Measurements from ENCODE around the gene RAD51B.
A peak's percentile ranks its signal among the peaks of the same experiment; 100 is the strongest.
"Not testable (repeated sequence)": the region's sequence is repeated elsewhere in the genome, so short reads cannot be mapped to it uniquely, and the experiment has no call there.

RAD51B gene

DNA sequence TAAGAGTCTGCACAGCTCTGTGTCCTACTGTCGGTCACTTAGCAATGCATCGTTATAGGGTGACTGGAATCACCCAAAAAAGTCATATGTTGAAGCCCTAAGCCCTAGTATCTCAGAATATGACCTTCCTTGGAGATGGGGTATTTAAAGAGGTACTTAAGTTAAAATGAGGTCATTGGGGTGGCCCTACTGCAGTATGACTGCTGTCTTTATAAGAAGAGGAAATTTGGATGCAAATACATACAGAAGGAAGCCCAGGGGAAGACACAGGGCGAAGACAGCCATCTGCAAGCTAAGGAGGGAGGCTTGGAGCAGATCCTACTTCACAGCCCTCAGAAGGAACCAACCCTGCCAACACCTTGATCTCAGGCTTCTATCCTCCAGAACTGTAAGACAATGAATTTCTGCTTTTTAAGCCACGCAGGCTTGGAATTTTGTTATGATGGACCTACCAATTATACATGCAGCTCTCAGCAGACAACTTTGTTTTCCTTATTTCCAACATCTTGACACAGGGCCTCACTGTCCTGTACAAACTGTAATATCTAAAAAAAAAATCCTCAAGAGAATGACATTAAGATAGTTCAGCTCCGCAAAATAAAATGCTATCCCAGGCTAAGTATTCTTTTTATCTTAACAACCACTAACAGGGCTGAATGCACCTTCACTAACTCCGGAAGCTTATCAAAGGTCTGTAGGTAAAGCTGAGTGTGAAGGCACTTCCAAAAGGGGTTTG is 932.9 kb downstream of the RAD51B start:
- no peak for DNase-seq

DNA sequence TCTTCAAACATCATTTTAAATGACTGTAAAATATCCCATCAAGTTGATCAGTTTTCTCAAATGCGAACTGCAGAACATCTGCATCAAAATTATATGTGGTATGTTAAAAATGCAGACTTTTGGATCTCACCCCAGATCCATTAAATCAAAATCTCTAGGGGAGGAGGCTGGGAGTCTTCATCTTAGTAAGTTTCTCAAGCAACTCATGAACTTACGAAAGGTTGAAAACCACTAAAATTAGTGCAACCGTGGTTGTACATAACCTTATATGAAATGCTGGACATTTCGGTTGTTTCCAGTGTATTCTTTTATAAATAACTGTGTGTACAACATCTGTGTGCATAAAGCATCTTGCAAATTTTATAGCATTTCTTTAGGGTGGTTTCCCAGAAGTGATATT is 934.1 kb downstream of the RAD51B start:
- DNase-seq: no peak

DNA sequence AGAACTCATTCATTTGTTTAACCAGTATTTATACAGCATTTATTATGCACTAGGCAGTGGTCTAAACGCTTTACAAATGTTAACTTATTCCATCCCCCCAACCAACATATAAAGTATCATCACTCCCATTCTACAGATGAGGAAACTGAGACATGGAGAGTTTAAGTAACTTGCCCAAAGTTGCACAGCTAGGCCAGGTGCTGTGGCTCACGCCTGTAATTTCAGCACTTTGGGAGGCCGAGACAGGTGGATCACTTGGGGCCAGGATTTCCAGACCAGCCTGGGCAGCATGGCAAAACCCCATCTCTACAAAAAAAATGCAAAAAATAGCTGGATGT is 935.4 kb downstream of the RAD51B start:
- no peak for DNase-seq

DNA sequence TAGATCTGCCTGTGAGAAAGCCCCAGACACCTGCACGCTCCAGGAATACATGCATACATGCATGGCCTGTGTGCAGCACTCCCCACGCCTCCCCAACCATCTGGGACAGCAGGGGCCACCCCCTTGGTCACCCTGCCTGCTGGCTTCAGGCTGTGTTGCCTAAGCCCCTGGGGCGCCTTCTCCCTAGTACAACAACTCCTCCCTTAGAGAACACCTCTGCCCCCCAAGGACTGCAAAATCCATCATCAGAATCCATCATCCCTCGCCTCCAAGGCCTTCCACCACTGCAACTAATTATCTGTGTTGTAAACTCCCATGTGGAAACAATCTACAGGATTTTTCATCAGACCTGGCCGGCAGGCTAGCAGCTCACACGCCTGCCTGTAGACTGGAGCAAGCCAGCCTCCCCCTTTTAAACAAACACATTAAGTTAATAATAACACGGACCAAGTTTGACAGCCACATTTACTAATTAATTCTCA is 936.5 kb downstream of the RAD51B start:
- no peak for DNase-seq

DNA sequence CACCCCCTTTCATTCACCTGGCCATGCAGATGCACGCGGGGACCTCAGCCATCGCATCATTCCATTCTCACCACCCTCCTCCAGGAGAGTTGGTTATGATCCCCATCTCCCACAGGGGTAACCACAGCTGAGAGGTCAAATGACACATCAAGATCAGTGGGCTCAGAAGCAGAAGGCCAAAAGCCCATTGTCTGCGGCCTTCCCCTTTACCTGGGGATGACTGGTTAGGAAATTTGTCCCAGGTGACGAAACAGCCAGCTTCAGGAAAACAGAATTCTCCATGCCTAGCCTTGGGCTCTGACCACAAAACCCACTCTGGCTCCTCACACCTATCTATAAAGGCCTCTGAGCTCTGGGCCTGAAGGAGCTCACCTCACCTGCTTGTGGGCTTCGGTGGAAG is 937.2 kb downstream of the RAD51B start:
- DNase-seq: no peak

DNA sequence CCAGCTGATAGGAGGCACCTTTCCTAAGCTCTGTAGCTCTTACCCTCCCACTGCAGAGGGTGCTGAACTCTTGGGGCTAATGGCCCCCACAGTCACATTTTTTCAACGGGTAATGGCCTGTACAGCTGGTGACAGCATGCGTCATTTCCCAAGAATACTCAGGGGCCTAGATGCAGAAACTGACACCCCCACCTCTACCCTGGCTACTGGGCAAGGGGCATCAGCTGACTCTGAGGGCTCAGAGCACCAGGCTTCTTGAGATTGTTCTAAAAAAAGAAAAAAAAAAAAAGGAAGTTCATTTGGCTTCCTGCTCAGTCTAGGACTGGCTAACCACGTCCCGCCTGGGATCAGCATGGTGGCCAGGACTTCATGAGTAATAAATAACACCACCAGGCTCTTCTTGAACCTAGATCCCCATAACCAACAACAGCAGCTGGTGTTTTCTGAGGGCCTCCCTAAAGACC is 938.1 kb downstream of the RAD51B start:
- DNase-seq: peak; percentile 40

DNA sequence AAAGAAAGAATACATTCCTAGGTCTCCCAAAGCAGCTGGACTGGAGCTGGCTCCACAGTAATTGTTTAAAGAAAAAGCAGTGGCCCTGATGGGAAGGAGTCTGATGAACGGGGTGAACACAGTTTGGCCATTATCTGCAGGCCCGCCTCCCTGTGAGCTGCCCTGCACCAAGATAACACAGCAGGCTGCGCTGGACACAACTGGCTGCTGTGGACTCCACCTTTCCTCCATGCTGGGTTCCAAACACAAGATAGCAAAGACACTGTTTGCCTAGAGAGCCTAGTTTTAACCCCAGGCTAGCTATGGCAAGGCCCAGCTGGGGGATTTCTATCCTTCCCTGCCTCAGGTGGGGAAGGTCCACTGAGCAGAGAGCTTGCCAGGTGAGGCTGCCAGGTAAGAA is 938.7 kb downstream of the RAD51B start:
- DNase-seq: no peak

DNA sequence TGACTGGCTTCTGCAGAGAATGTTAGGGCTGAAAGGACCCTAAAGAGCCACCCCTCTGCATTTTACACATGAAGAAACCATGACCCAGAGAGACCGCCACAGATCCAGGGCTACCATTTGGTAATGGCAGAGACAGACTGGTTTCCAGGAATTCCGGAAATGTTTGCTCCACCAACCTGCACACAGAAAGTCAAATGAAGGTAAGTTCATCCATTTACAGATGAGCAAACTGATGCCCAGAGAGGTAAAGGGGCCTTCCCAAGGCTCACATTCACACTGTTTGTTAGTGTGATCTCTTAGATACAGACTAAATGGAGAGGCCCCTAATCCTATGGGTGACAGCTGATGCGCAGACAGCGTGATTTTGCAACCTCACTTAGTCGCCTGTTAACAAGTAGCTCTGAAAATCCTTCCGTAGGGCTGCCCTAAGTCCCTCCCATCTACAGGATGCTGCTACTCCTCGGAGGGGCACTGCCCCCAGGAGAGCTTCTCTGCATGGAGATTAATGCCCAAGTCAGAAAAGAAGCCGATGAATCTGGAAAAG is 939.5 kb downstream of the RAD51B start:
- DNase-seq: no peak

DNA sequence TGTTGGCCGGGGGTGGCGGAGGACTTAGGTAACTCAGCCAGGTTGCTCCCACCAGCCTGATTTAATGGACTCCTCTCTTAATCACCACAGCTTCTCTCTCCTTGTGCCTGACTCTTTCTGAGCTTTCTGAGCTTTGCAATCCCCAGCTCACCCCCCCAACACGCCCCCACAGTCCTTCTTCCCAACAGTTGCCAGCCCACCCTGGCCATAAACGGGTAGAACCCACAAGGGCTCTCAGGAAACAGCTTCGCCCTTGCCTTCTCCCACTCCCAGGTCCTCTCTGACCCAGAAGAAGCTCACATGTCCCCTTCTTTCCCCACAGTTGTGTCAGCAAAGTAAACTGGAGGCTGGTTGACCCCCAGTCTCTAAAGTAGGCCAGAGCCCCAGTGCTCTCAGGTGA is 940.4 kb downstream of the RAD51B start:
- DNase-seq: no peak

DNA sequence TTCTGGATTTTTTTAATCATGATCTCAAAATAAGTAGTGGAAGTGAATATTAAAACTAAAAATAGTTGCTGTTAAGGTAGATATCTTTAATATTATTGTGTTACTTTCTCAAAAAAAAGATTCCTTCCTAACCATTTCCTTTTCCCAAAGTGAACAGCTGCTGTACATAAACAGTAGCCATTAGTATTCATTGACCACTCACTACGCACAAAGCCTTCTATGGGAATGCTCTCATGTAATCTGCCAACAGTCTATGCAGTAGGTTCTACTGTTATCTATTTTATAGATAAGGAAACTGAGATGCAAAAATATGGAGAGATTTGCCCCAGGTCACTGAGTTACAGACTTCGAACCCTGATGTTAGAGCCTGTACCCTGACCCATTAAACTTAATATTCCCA is 941.2 kb downstream of the RAD51B start:
- DNase-seq: no peak

DNA sequence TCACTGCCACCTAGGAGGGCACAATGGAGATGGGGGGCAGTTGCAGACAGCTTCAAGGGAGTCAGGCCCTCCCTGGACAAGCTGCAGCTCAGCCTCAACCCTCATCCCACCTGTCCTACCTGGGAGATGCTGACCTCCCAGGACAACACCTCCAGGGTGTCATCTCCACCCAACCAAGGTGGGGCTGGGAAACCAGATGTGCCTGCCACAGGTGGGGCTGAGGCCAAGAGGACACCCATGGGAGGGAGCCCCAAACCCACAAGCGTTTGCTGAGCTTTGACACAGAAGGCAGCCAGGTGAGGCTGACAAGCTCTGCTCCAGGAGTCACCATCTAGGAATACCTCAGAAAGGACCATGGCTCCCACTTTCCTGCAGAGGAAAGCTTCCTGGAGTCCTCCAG is 941.8 kb downstream of the RAD51B start:
- no peak for DNase-seq

DNA sequence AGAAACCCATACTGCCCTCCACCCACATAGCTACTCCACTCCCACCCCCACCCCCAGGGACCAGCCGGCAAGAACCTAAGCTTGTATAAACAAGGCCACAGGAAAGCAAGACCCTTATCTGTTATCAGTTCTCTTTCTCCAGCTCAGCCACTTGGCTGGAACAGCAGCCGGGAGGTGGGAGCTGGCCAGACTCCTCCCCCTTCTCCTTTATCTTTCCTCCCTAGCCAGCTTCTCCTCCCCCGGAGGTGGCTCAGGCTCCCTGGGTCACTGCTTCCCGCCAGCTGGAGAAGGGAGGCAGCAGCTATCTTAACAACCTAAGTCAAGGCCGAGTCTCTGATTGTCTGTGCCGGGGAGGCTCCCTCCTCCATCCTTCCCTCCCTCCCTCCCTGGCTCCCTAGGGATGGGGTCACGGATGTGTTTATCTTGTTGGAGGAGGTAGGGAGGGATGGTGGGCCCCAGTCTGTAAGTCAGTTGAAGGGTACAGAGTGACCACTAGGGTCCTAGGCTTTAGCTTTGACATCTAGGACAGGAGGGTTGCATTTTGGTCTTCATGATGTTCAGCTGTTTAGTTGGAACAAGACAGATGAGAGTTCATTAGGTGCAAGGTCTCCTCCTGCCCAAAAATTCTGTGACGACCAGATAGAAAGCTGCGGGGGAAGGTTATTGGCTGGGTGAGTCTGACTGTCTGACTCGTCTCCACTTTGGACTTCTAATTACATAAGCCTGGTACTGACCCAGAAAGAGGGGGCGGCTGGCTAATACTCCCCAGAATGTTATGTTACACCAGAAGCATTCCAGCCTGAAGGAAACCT is 943.6 kb downstream of the RAD51B start:
- no peak for DNase-seq

DNA sequence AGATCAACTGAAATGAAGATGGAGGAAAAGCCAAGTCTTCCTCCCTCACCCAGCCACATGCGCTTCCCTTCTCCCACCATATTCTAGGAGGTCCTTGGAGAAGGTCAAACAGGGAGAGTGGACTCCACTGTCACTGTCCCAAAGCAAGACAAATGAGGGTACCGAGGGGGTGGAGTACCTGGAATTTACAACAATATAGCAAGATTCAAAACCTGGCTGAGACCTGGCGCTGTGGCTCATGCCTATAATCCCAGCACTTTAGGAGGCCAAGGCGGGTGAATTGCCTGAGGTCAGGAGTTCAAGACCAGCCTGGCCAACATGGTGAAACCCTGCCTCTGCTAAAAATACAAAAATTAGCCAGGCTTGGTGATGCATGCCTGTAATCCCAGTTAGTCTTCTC is 944.3 kb downstream of the RAD51B start:
- DNase-seq: not testable (repeated sequence)

DNA sequence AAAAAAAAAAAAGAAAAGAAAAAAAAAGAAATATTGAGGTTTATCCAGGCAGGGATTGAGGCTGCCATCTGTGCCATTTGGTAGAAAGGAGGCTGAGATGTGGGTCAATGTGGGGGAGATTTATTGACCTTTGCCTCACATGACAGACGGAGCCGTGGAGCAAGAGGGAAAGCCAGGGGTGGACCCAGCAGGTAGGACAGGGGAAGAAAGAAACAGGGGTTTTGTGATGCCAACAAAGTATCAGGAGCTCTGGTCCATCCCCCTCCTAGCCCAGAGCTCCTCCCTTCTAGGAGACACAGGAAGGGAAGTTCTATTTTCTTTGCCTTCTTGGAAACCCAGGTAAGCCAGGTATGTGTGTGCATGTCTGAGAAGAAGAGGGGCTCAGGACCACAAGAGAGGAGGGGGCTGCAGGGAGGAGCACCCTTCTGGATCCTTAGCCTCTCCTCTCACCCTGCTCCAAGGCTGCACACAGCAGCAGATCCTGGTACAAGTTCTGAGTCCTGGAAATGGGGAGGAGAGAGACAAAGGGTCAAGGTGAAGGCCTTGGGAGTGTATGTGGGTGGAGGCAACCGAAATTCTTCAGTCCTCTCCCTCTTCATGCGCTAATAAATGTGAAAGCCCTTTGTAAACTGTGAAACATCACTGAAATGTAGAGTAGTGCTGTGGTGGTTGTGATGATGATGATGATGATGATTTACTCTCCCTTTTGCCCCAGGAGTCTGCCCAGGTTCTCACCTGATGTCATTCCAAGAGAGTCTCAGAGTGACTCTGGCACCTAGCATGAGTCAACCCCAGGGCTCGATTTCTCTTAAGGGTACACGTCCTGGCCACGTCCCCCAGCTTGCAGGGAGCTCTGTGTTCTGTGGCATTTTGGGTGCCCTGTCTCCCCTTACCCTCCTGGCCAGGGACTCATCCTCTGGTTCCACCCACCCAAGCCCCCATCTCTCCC is 947.0 kb downstream of the RAD51B start:
- no peak for DNase-seq

DNA sequence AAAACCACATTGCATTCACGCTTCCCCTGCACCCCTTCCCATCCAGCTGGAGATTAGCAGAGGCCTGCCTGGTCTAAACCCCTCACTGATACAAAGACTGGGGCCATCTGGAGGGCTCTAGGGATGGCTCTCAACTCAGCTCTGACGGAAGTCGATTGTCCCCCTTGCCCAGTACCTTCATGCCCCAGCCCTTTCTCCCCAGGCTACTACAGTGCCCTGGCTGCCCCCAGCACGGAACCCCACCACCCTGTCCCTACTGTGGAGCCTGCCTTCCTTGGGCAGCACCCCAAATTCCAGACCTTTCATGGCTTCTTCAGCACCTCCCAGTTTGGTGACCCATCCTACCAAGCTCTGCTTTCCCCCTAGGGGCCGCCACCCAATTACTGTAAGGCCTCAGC is 947.7 kb downstream of the RAD51B start:
- DNase-seq: no peak

DNA sequence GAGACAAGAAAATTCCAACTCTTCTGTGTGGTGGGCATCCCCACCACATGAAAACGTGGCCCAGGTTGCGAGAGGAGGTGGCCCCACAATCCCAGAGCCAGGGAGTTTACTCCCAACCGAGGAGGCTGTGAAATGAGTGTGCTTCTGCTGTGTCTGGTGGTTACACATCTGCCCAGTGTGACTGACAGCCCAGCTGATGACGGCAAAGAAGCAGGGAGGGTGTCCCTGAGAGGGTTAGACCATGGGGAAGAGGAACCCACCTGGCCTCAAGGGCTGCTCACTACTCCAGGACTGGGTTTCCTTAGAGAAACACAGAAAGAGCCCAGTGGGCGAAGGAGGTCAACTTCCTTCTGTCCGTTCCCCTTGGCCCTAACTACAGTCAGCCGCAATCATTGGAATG is 948.7 kb downstream of the RAD51B start:
- DNase-seq: no peak

DNA sequence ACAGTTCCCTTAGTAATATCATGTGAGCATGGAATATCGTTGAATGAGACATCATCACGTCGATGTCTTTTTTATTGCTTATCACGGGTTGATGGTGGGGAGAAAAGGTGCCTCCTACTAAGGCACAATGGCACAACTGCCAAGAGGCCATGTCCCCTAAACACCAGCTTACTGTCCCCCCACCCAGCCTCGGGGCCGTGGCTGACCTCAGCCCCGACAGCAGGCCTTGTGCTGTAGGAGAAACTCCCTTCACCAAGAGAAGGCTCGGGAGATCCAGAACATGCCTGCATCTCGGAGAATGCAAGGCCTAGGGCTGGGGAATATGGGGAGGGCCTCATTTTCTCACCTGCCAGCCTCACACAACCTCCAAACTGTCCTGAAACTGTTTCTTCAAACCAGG is 950.5 kb downstream of the RAD51B start:
- DNase-seq: no peak

DNA sequence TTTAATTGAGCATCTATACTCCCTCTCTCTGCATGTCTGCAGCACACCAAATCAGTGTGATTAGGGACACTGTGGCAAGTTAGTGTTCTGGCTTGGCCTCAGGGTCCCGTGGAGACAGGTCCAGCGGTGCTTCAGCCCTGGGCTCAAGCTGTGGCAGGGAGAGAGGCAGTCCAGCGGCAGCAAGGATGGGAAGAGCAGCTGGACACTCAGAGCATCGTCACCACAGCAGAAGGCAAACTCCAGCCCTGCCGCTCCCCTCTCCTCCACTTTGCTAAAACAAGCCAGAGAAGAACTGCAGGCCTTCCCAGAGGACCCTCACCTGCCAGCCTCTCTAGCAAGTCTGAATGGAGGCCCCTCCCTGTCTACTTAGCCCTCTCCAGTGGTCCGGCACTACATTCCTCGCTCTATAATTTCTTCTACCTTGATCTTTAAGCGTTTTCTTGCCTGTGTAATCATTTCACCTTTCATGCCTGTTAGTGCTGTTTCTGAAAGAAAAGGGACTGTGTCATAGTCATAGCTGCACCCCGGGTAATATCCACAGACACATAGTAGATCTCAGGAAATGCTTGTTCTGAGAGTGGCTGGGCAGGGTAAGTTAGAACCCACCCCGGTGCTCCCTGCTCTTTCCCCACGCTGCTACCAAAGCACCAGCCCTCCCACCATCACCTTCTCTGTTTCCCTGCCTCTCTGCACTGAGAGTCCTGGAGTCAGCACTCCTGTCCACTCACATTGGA is 951.1 kb downstream of the RAD51B start:
- DNase-seq: no peak

DNA sequence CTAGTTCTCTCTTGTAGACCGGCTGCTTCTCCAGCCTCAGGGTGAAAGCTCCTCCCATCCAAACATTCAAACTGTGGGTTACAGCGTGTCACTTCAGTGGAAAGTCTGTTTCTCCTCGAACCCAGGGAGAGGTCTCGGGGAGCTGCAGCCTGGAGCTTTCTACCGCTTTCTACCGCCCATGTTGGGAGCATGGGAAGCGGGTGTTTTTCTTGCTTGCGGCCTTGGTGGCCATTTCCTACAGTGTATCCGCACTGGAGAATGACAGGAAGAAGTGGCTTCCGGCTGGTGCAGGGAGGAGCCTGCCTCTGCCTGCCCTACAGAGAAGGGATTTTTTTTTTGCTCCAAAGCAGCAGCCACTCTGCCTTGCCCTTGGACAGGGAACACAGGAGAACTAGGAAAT is 952.1 kb downstream of the RAD51B start:
- peak; percentile 26 for DNase-seq

DNA sequence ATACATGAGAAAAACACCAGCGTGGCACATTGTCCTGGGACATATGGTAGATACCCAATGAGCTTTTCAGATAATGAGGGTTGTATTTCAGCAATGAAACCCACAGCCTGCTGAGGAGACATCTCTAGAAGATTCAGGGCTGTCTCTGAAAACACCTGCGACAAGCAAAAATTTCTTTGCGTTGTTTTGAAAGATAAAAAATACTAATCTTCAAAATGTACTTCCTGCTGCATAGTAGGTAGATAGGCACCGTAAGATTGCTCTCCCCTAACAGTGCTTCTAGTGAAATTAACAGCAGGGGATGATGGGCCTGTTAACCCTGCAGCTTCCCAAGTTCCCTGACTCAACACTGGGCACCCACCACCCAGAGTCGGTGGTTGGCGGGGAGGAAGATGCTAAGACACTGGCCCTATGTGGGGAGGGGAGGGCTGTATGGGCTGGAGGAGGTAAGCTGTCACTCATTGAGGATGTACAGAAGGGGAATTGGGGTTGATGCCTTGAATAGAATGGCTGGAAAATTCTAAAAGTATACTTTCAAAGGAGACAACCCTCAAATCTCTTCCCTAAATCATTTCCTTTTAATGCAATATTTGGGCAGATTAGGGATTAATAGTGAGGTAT is 953.3 kb downstream of the RAD51B start:
- DNase-seq: no peak

DNA sequence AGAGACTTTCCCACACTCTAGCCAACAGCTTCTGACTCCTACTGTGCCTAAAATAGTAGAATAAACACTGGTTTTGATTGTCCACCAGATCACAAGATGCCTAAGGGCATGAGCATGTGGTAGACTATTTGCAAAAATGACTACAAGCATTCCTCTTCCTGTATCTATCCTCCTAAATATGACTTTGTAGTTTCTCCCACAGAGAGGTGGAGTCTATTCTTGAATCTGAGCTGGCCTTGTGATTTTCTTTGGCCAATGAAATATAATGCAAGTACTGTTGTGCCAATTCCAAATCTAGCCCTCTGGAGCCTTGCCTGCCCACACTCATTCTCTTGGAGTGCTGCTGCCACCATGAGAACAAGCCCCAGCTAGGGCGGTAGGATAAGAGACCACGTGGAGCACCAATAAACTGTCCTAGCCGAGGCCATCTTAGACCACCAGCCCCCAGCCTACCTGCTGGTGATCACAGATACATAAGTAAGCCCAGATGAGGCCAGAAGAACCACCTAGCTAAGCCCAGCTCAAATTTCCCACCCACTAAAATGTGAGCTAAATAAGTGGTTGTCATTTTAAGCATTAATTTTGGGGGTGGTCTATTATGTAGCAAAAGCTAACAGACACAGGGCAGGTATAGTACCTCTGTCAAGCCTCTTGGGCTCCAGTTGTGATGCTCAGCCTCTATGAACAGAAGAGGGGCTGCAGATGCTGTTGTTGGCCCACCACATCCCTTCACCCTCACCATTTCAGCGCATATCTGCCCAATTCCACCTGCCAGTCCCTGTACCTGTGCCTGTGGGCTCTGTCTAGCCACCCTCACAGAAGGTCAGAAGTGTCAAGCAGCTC is 955.4 kb downstream of the RAD51B start:
- DNase-seq: no peak
